Measurements from ENCODE around the gene RAE1. TPM values are rescaled to one million over a fixed set of nuclear protein-coding genes. Genes with fewer than 3 reads are reported as not detected.

RAE1 gene
- total RNA-seq, 1 donor from 2014 or later = 15.3 TPM

GRCh38 chr20:57420571-57421252 lies 69.7 kb downstream of the RAE1 start:
- H3K27me3 ChIP-seq (ENCODE audit: low read depth) = peaks cover 11% of the 10 kb centered on the region
- H3K4me1 ChIP-seq = peaks cover 8% of the 10 kb centered on the region
- no peak overlapping the region for H3K27ac ChIP-seq (replicated peaks)
- H3K36me3 ChIP-seq = no peaks in the 10 kb centered on the region
- no peaks in the 10 kb centered on the region for H3K9me3 ChIP-seq (replicated peaks)
- TF ChIP-seq CTCF (IDR thresholded peaks at IDR 0.05; ENCODE audit: borderline replicate concordance) = no peak
- intact Hi-C loops (cut with micrococcal nuclease) = no loop called here
- no peak for DNase-seq
- no peak overlapping the region for H3K4me3 ChIP-seq

DNA sequence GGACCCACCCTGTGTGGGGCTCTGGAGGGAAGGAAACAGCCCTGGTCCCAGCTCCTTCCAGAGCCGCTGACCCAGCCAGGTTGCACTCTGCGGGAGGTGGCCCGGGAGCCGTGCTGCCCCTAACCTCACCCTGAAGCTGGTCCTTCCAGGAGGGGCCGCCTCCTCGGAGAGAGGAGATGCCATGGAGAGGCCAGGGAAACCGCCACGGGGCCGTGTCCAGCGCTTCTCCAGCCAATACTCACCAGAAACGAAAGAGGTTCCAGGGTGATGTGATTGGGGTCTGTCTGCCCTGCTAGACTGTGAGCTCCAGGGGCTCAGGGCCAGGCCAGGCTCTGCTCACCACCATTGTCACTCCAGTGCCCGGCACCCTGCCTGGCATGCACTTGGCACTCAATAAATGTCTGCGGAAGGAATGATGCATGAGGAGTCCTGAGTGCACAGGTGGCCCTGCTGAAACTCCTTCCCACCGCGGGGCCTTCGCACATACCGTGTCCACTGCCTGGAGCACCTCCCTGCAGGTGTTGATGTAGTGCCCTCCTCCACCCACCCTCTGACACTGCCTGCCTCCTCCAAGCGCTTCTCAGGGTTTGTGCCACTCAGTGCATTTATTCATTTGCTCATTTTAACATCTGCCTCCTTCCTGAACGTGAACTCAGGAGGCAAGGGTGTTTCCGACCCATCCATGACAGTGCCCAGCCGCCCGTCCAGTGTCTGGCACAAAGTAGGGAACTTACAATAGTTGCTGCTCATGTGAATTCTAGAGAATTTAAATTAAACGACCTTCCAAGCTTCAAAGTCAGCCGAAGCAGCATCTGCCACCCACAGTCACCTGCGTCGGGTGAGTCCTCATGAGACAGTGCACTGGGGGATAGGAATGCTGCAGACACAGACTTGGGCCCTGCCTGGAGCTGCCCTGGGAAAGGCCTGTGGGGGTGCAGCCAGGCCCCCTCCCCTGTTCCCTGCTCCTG lies 70.5 kb downstream of the RAE1 start:
- no peaks in the 10 kb centered on the region for H3K9me3 ChIP-seq (replicated peaks)
- no peak for TF ChIP-seq CTCF (IDR thresholded peaks at IDR 0.05; ENCODE audit: borderline replicate concordance)
- no peak for DNase-seq
- intact Hi-C loops (cut with micrococcal nuclease) = no loop called here
- H3K4me3 ChIP-seq = no peak overlapping the region
- peaks cover 11% of the 10 kb centered on the region for H3K4me1 ChIP-seq
- no peaks in the 10 kb centered on the region for H3K36me3 ChIP-seq
- no peak overlapping the region for H3K27ac ChIP-seq (replicated peaks)
- peaks cover 11% of the 10 kb centered on the region for H3K27me3 ChIP-seq (ENCODE audit: low read depth)

- Histone ChIP-seq H3K4me3 (no peak overlapping the region), H3K27ac (replicated peaks) (no peak overlapping the region), H3K36me3 (no peaks in the 10 kb centered on the region), H3K27me3 (ENCODE audit: low read depth) (peaks cover 11% of the 10 kb centered on the region), H3K9me3 (replicated peaks) (no peaks in the 10 kb centered on the region), H3K4me1 (peaks cover 11% of the 10 kb centered on the region)
- no peak for TF ChIP-seq CTCF (IDR thresholded peaks at IDR 0.05; ENCODE audit: borderline replicate concordance)
- no peak for DNase-seq
- intact Hi-C loops (cut with micrococcal nuclease) = no loop called here
Observed at GRCh38 chr20:57422254-57422653, 71.2 kb downstream of the RAE1 start.

GRCh38 chr20:57425150-57426013 lies 74.3 kb downstream of the RAE1 start:
- H3K9me3 ChIP-seq (replicated peaks) = no peaks in the 10 kb centered on the region
- peaks cover 11% of the 10 kb centered on the region for H3K27me3 ChIP-seq (ENCODE audit: low read depth)
- peak overlapping the region; percentile 50 for H3K27ac ChIP-seq (replicated peaks)
- TF ChIP-seq CTCF (IDR thresholded peaks at IDR 0.05; ENCODE audit: borderline replicate concordance) = no peak
- H3K4me3 ChIP-seq = peak overlapping the region; percentile 6
- peaks cover 11% of the 10 kb centered on the region for H3K4me1 ChIP-seq
- intact Hi-C loops (cut with micrococcal nuclease) = no loop called here
- no peaks in the 10 kb centered on the region for H3K36me3 ChIP-seq
- no peak for DNase-seq

DNA sequence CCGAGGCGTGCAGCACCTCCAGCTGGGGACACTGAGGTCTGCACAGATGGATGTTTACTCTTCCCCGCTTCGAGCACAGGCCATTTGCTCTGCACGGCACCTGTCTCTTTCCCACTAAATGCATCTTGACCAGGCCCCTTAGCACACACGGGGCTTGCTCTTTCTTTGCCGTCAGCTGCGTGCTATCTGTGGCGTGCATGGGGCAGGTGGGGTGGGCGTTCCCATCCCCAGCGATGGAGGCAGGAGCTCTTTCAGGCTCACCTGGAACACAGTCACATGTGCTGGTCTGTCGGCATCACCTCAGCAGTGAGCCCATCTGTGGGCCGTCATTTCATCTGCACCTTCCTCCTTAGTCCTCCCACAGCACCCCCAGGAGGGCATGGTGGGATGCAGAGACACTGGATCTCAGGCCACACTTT lies 75.2 kb downstream of the RAE1 start:
- Histone ChIP-seq H3K36me3 (no peaks in the 10 kb centered on the region), H3K27ac (replicated peaks) (peak overlapping the region; percentile 50), H3K27me3 (ENCODE audit: low read depth) (peaks cover 4% of the 10 kb centered on the region), H3K4me3 (no peak overlapping the region), H3K4me1 (peaks cover 11% of the 10 kb centered on the region), H3K9me3 (replicated peaks) (no peaks in the 10 kb centered on the region)
- intact Hi-C loops (cut with micrococcal nuclease) = no loop called here
- DNase-seq = no peak
- no peak for TF ChIP-seq CTCF (IDR thresholded peaks at IDR 0.05; ENCODE audit: borderline replicate concordance)

Measured in left ventricle myocardium inferior (tissue), 1 donor.